Mesendoderm (in vitro differentiated cells): ENCODE measurements around the gene CPSF7.

Experiments
- DNase-seq: peaks from one replicate; pipeline ENCODE4 v3.0.0; 2013
- H2AK5ac ChIP-seq: 2 replicates; pipeline ENCODE4 v1.6.1; 2013; ENCODE audit warnings: low read length, inconsistent platforms
- H2BK120ac ChIP-seq: 2 replicates; pipeline ENCODE4 v1.6.1; 2013; ENCODE audit warnings: low read depth, mild to moderate bottlenecking, low read length, moderate library complexity, mixed read lengths
- H2BK15ac ChIP-seq: replicated peaks from 2 replicates; pipeline ENCODE4 v1.6.1; 2013; ENCODE audit warnings: low read depth, mild to moderate bottlenecking, moderate library complexity
- H2BK5ac ChIP-seq: 2 replicates; pipeline ENCODE4 v1.6.1; 2013; ENCODE audit warnings: low read length, inconsistent platforms
- H3K18ac ChIP-seq: 2 replicates; pipeline ENCODE4 v1.6.1; 2013; ENCODE audit warnings: mild to moderate bottlenecking, low read length, mixed read lengths
- H3K23ac ChIP-seq: one replicate; pipeline ENCODE4 v1.6.1; 2013; ENCODE audit warnings: low read length
- H3K27ac ChIP-seq: 2 replicates; pipeline ENCODE4 v1.5.1; 2013; ENCODE audit warnings: low read depth, mild to moderate bottlenecking, inconsistent platforms, low read length, moderate library complexity
- H3K27me3 ChIP-seq: 2 replicates; pipeline ENCODE4 v1.6.1; 2013; ENCODE audit warnings: low read length, control low read depth, mild to moderate bottlenecking, inconsistent platforms; ENCODE audit not compliant: insufficient read depth, poor library complexity
- H3K36me3 ChIP-seq: 2 replicates; pipeline ENCODE4 v1.6.1; 2013; ENCODE audit warnings: low read length, inconsistent platforms; ENCODE audit not compliant: control insufficient read depth, insufficient read depth
- H3K4ac ChIP-seq: one replicate; pipeline ENCODE4 v1.6.1; 2013; ENCODE audit warnings: low read depth, mild to moderate bottlenecking, low read length, moderate library complexity
- H3K4me1 ChIP-seq: 2 replicates; pipeline ENCODE4 v1.6.1; 2013; ENCODE audit warnings: low read depth, low read length, inconsistent platforms; ENCODE audit not compliant: control insufficient read depth
- H3K4me2 ChIP-seq: 2 replicates; pipeline ENCODE4 v1.6.1; 2013; ENCODE audit warnings: low read length
- H3K4me3 ChIP-seq: 2 replicates; pipeline ENCODE4 v1.5.1; 2013; ENCODE audit warnings: mild to moderate bottlenecking, low read length
- H3K56ac ChIP-seq: one replicate; pipeline ENCODE4 v1.6.1; 2013; ENCODE audit warnings: low read length
- H3K79me1 ChIP-seq: 2 replicates; pipeline ENCODE4 v1.6.1; 2013; ENCODE audit warnings: low read length, inconsistent platforms
- H3K79me2 ChIP-seq: 2 replicates; pipeline ENCODE4 v1.6.1; 2013; ENCODE audit warnings: mild to moderate bottlenecking, low read length; ENCODE audit not compliant: control insufficient read depth, insufficient read depth
- H3K9ac ChIP-seq: 2 replicates; pipeline ENCODE4 v1.6.1; 2013; ENCODE audit warnings: low read length, inconsistent platforms
- H4K5ac ChIP-seq: one replicate; pipeline ENCODE4 v1.6.1; 2013; ENCODE audit warnings: low read length
- H4K8ac ChIP-seq: one replicate; pipeline ENCODE4 v1.6.1; 2013; ENCODE audit warnings: low read depth, mild to moderate bottlenecking, control low read depth, low read length, moderate library complexity
- WGBS: extraction: QIAGEN DNeasy Blood & Tissue Kit; methylation state at CpG from one replicate; pipeline ENCODE4 v1.1.7; 2013; ENCODE audit warnings: low lambda C conversion rate, missing lambda C conversion rate; ENCODE audit not compliant: insufficient coverage; ENCODE audit errors: extremely low coverage; 5-methylcytosine and 5-hydroxymethylcytosine counted together

Gene CPSF7

GRCh38 chr11:61460986-61461385 lies 31.2 kb upstream of the CPSF7 start:
- H2AK5ac ChIP-seq = no peak overlapping the region

GRCh38 chr11:61460474-61460881 lies 30.7 kb upstream of the CPSF7 start:
- Histone ChIP-seq H4K8ac (no peak overlapping the region), H2BK120ac (no peak overlapping the region), H3K4me1 (no peaks in the 10 kb centered on the region), H2BK15ac (no peak overlapping the region), H3K36me3 (no peaks in the 10 kb centered on the region), H3K18ac (no peak overlapping the region), H3K79me1 (no peaks in the 10 kb centered on the region), H3K79me2 (no peaks in the 10 kb centered on the region), H2AK5ac (no peak overlapping the region), H3K23ac (no peak overlapping the region), H3K4ac (no peak overlapping the region), H3K56ac (no peak overlapping the region), H3K4me2 (no peak overlapping the region), H3K27me3 (no peaks in the 10 kb centered on the region), H3K9ac (no peak overlapping the region), H3K4me3 (no peak overlapping the region), H3K27ac (no peak overlapping the region), H4K5ac (no peak overlapping the region), H2BK5ac (no peak overlapping the region)
- WGBS = no CpG with 5 or more reads among the region's 3 CpGs
- DNase-seq = no peak

More at GRCh38 chr11:61460986-61461385, 31.2 kb upstream of the CPSF7 start:
- H3K56ac ChIP-seq = no peak overlapping the region
- no peak overlapping the region for H3K4me2 ChIP-seq
- no peak overlapping the region for H4K8ac ChIP-seq
- no peak overlapping the region for H3K9ac ChIP-seq
- no CpG with 5 or more reads among the region's 5 CpGs for WGBS
- H3K36me3 ChIP-seq = no peaks in the 10 kb centered on the region
- H3K4me1 ChIP-seq = no peaks in the 10 kb centered on the region
- H3K79me2 ChIP-seq = no peaks in the 10 kb centered on the region
- H2BK5ac ChIP-seq = no peak overlapping the region
- no peak overlapping the region for H3K27ac ChIP-seq
- H3K4me3 ChIP-seq = no peak overlapping the region
- H3K23ac ChIP-seq = no peak overlapping the region
- no peaks in the 10 kb centered on the region for H3K27me3 ChIP-seq
- H3K4ac ChIP-seq = no peak overlapping the region
- H2BK120ac ChIP-seq = no peak overlapping the region
- H3K18ac ChIP-seq = no peak overlapping the region
- DNase-seq = no peak
- no peaks in the 10 kb centered on the region for H3K79me1 ChIP-seq
- H4K5ac ChIP-seq = no peak overlapping the region
- H2BK15ac ChIP-seq = no peak overlapping the region

GRCh38 chr11:61454520-61454919 lies 24.7 kb upstream of the CPSF7 start:
- no peak overlapping the region for H3K4ac ChIP-seq
- WGBS = no CpG with 5 or more reads among the region's 7 CpGs

GRCh38 chr11:61453695-61454094 lies 23.9 kb upstream of the CPSF7 start:
- H3K9ac ChIP-seq = no peak overlapping the region
- H2BK15ac ChIP-seq = no peak overlapping the region
- no peaks in the 10 kb centered on the region for H3K4me1 ChIP-seq
- no peak overlapping the region for H3K23ac ChIP-seq
- H2AK5ac ChIP-seq = no peak overlapping the region
- H2BK5ac ChIP-seq = no peak overlapping the region
- H4K5ac ChIP-seq = no peak overlapping the region
- H3K4ac ChIP-seq = no peak overlapping the region
- H3K56ac ChIP-seq = no peak overlapping the region
- no peaks in the 10 kb centered on the region for H3K27me3 ChIP-seq
- H3K18ac ChIP-seq = no peak overlapping the region
- no peak overlapping the region for H3K4me2 ChIP-seq
- no peak overlapping the region for H2BK120ac ChIP-seq
- H3K27ac ChIP-seq = no peak overlapping the region
- no peaks in the 10 kb centered on the region for H3K79me1 ChIP-seq
- H3K4me3 ChIP-seq = no peak overlapping the region
- H3K79me2 ChIP-seq = no peaks in the 10 kb centered on the region
- no peaks in the 10 kb centered on the region for H3K36me3 ChIP-seq
- no peak for DNase-seq
- WGBS = no CpG with 5 or more reads among the region's 3 CpGs
- H4K8ac ChIP-seq = no peak overlapping the region

More at GRCh38 chr11:61454520-61454919, 24.7 kb upstream of the CPSF7 start:
- Histone ChIP-seq H2BK15ac (no peak overlapping the region), H3K4me2 (no peak overlapping the region), H3K4me1 (no peaks in the 10 kb centered on the region), H3K23ac (no peak overlapping the region), H4K8ac (no peak overlapping the region), H2AK5ac (no peak overlapping the region), H3K9ac (no peak overlapping the region), H2BK120ac (no peak overlapping the region), H3K79me1 (no peaks in the 10 kb centered on the region), H3K56ac (no peak overlapping the region), H3K79me2 (no peaks in the 10 kb centered on the region), H3K27me3 (no peaks in the 10 kb centered on the region), H3K36me3 (no peaks in the 10 kb centered on the region), H2BK5ac (no peak overlapping the region), H3K4me3 (no peak overlapping the region), H3K27ac (no peak overlapping the region), H3K18ac (no peak overlapping the region), H4K5ac (no peak overlapping the region)
- DNase-seq = no peak

- Histone ChIP-seq H3K23ac (no peak overlapping the region), H3K18ac (no peak overlapping the region), H3K4me3 (no peak overlapping the region), H2BK5ac (no peak overlapping the region), H3K4me2 (no peak overlapping the region), H3K4ac (no peak overlapping the region), H3K27me3 (no peaks in the 10 kb centered on the region), H3K56ac (no peak overlapping the region), H3K4me1 (no peaks in the 10 kb centered on the region), H3K79me2 (no peaks in the 10 kb centered on the region), H4K8ac (no peak overlapping the region), H2BK15ac (no peak overlapping the region), H3K79me1 (no peaks in the 10 kb centered on the region), H3K27ac (no peak overlapping the region), H4K5ac (no peak overlapping the region), H3K9ac (no peak overlapping the region), H2AK5ac (no peak overlapping the region), H3K36me3 (peaks cover under 1% of the 10 kb centered on the region), H2BK120ac (no peak overlapping the region)
- WGBS = no CpG with 5 or more reads among the region's 2 CpGs
- DNase-seq = no peak
Observed at GRCh38 chr11:61452825-61453224, 23.1 kb upstream of the CPSF7 start.

- no peak overlapping the region for H2BK5ac ChIP-seq
- no peak overlapping the region for H3K4ac ChIP-seq
- no peaks in the 10 kb centered on the region for H3K4me1 ChIP-seq
- DNase-seq = no peak
- no peaks in the 10 kb centered on the region for H3K27me3 ChIP-seq
- no peaks in the 10 kb centered on the region for H3K79me1 ChIP-seq
- no peak overlapping the region for H3K27ac ChIP-seq
- H2AK5ac ChIP-seq = no peak overlapping the region
- H3K4me2 ChIP-seq = no peak overlapping the region
- no peak overlapping the region for H3K23ac ChIP-seq
- H2BK120ac ChIP-seq = no peak overlapping the region
- H3K4me3 ChIP-seq = no peak overlapping the region
- peaks cover 6% of the 10 kb centered on the region for H3K36me3 ChIP-seq
- H4K5ac ChIP-seq = no peak overlapping the region
- H3K56ac ChIP-seq = no peak overlapping the region
- no peak overlapping the region for H3K18ac ChIP-seq
- H2BK15ac ChIP-seq = no peak overlapping the region
- no peak overlapping the region for H4K8ac ChIP-seq
- no CpG with 5 or more reads among the region's 7 CpGs for WGBS
- H3K9ac ChIP-seq = no peak overlapping the region
- H3K79me2 ChIP-seq = no peaks in the 10 kb centered on the region
Observed at GRCh38 chr11:61448552-61448927, 18.8 kb upstream of the CPSF7 start.
